HFFc6 (cell line): Measurements from ENCODE around the gene RIPK4. TPM values are rescaled to one million over a fixed set of nuclear protein-coding genes. Genes with fewer than 3 reads are reported as not detected.
A peak's percentile ranks its signal among the peaks of the same experiment; 100 is the strongest.

Experiments
- DNase-seq: peaks from one replicate; pipeline ENCODE4 v3.0.0-alpha.2; 2018
- H3K27ac Mint-ChIP-seq: 2 replicates; pipeline ENCODE4 v1.8.0; 2020; ENCODE audit warnings: mild to moderate bottlenecking, mixed read lengths
- H3K27me3 Mint-ChIP-seq: 2 replicates; pipeline ENCODE4 v1.8.0; 2021; ENCODE audit warnings: mild to moderate bottlenecking, moderate library complexity, mixed read lengths; ENCODE audit not compliant: insufficient read depth
- H3K36me3 Mint-ChIP-seq: 2 replicates; pipeline ENCODE4 v1.8.0; 2021; ENCODE audit warnings: low read depth, mixed read lengths
- H3K4me1 Mint-ChIP-seq: 2 replicates; pipeline ENCODE4 v1.8.0; 2020; ENCODE audit warnings: low read depth, mixed read lengths
- H3K4me3 Mint-ChIP-seq: 2 replicates; pipeline ENCODE4 v1.8.0; 2020; ENCODE audit warnings: mild to moderate bottlenecking, moderate library complexity, mixed read lengths
- H3K9me3 Mint-ChIP-seq: 2 replicates; pipeline ENCODE4 v1.8.0; 2020; ENCODE audit warnings: mild to moderate bottlenecking, mixed read lengths
- CTCF ChIP-seq: fragments of 200-600 bp; sonication (generic); IDR thresholded peaks from 2 replicates; pipeline ENCODE4 v1.5.0; 2021; ENCODE audit warnings: antibody characterized with exemption, mild to moderate bottlenecking
- total RNA-seq, 6 experiments: library from RNA; stranded (reverse); fragmentation: NEBNext Ultra II Directional; extraction: Animal tissue kit (Norgen Biotek cat#: 25700); gene quantifications; 2 replicates in 1 of 6; 3 replicates in 5 of 6; pipeline ENCODE4 v1.2.3, GENCODE V29; 2021

The RIPK4 gene
- total RNA-seq, 6 experiments from 2014 or later, result 0.05 to 0.12 (median 0.07) TPM; not detected in 2

GRCh38 chr21:41771625-41771945, 4.7 kb upstream of the RIPK4 start:
- Mint-ChIP-seq H3K36me3 (0 out of 2 replicates have a peak, but pooled peaks cover 4% of the 10 kb centered on the region), H3K27me3 (peaks cover 35% of the 10 kb centered on the region), H3K4me3 (no peak overlapping the region), H3K4me1 (peaks cover 23% of the 10 kb centered on the region), H3K9me3 (peaks cover 4% of the 10 kb centered on the region; the same call in 1 of the 2 replicates), H3K27ac (no peak overlapping the region)
- no peak for DNase-seq
- no peak for TF ChIP-seq CTCF

- no peak overlapping the region for H3K27ac Mint-ChIP-seq
- peaks cover 23% of the 10 kb centered on the region for H3K4me1 Mint-ChIP-seq
- no peak for DNase-seq
- H3K4me3 Mint-ChIP-seq, result no peak overlapping the region
- no peak for TF ChIP-seq CTCF
- H3K27me3 Mint-ChIP-seq, result peaks cover 35% of the 10 kb centered on the region
- peaks cover 4% of the 10 kb centered on the region; the same call in 1 of the 2 replicates for H3K9me3 Mint-ChIP-seq
- H3K36me3 Mint-ChIP-seq, result 0 out of 2 replicates have a peak, but pooled peaks cover 4% of the 10 kb centered on the region
Measured at GRCh38 chr21:41770901-41771624, 4.2 kb upstream of the RIPK4 start.

GRCh38 chr21:41769933-41770332, 3.1 kb upstream of the RIPK4 start:
- Mint-ChIP-seq H3K9me3 (peaks cover 4% of the 10 kb centered on the region; the same call in 1 of the 2 replicates), H3K4me1 (peaks cover 23% of the 10 kb centered on the region), H3K4me3 (no peak overlapping the region), H3K27me3 (peaks cover 43% of the 10 kb centered on the region), H3K27ac (no peak overlapping the region), H3K36me3 (0 out of 2 replicates have a peak, but pooled peaks cover 4% of the 10 kb centered on the region)
- TF ChIP-seq CTCF, result no peak
- DNase-seq, result no peak

- TF ChIP-seq CTCF, result no peak
- Mint-ChIP-seq H3K4me1 (peaks cover 23% of the 10 kb centered on the region), H3K4me3 (no peak overlapping the region), H3K27ac (no peak overlapping the region), H3K9me3 (peaks cover 4% of the 10 kb centered on the region; the same call in 1 of the 2 replicates), H3K36me3 (0 out of 2 replicates have a peak, but pooled peaks cover 4% of the 10 kb centered on the region), H3K27me3 (peaks cover 41% of the 10 kb centered on the region)
- no peak for DNase-seq
Measured at GRCh38 chr21:41769521-41769920, 2.7 kb upstream of the RIPK4 start.

GRCh38 chr21:41769111-41769510, 2.3 kb upstream of the RIPK4 start:
- no peak for TF ChIP-seq CTCF
- Mint-ChIP-seq H3K27ac (no peak overlapping the region), H3K4me1 (peaks cover 23% of the 10 kb centered on the region), H3K36me3 (0 out of 2 replicates have a peak, but pooled peaks cover 4% of the 10 kb centered on the region), H3K4me3 (peak overlapping the region; percentile 85), H3K27me3 (peaks cover 41% of the 10 kb centered on the region), H3K9me3 (peaks cover 4% of the 10 kb centered on the region; the same call in 1 of the 2 replicates)
- no peak for DNase-seq
